Measurements from ENCODE around the gene TMEM175.

The TMEM175 gene

GRCh38 chr4:960636-961350 is 28.5 kb downstream of the TMEM175 start:
- Histone ChIP-seq H3K79me2 (ENCODE audit: control insufficient read depth, insufficient read depth, low read length, unreplicated experiment) (no peaks in the 10 kb centered on the region), H2AFZ (ENCODE audit: low read length, unreplicated experiment) (no peak overlapping the region), H3K36me3 (ENCODE audit: insufficient read depth, low read length) (peaks cover 2% of the 10 kb centered on the region; the same call in 1 of the 2 replicates)

GRCh38 chr4:961351-962230 is 29.3 kb downstream of the TMEM175 start:
- Histone ChIP-seq H3K27ac (ENCODE audit: low read depth, low read length) (no peak overlapping the region), H3K79me2 (ENCODE audit: control insufficient read depth, insufficient read depth, low read length, unreplicated experiment) (no peaks in the 10 kb centered on the region), H3K27me3 (ENCODE audit: insufficient read depth, low read length) (no peaks in the 10 kb centered on the region), H2AFZ (ENCODE audit: low read length, unreplicated experiment) (no peak overlapping the region), H3K4me3 (ENCODE audit: low read depth, low read length) (no peak overlapping the region), H3K4me1 (ENCODE audit: control insufficient read depth, insufficient read depth, low read length, unreplicated experiment) (no peaks in the 10 kb centered on the region), H3K36me3 (ENCODE audit: insufficient read depth, low read length) (peaks cover 2% of the 10 kb centered on the region; the same call in 1 of the 2 replicates)

More at GRCh38 chr4:960636-961350, 28.5 kb downstream of the TMEM175 start:
- H3K27ac ChIP-seq (ENCODE audit: low read depth, low read length), result no peak overlapping the region
- no peaks in the 10 kb centered on the region for H3K27me3 ChIP-seq (ENCODE audit: insufficient read depth, low read length)
- H3K4me3 ChIP-seq (ENCODE audit: low read depth, low read length), result no peak overlapping the region
- no peaks in the 10 kb centered on the region for H3K4me1 ChIP-seq (ENCODE audit: control insufficient read depth, insufficient read depth, low read length, unreplicated experiment)

- Histone ChIP-seq H3K79me2 (ENCODE audit: control insufficient read depth, insufficient read depth, low read length, unreplicated experiment) (no peaks in the 10 kb centered on the region), H3K4me1 (ENCODE audit: control insufficient read depth, insufficient read depth, low read length, unreplicated experiment) (no peaks in the 10 kb centered on the region), H3K27ac (ENCODE audit: low read depth, low read length) (no peak overlapping the region), H3K36me3 (ENCODE audit: insufficient read depth, low read length) (peaks cover 2% of the 10 kb centered on the region; the same call in 1 of the 2 replicates), H3K4me3 (ENCODE audit: low read depth, low read length) (no peak overlapping the region), H2AFZ (ENCODE audit: low read length, unreplicated experiment) (no peak overlapping the region), H3K27me3 (ENCODE audit: insufficient read depth, low read length) (no peaks in the 10 kb centered on the region)
Observed at GRCh38 chr4:962231-963208, 30.3 kb downstream of the TMEM175 start.

GRCh38 chr4:963276-964225 is 31.3 kb downstream of the TMEM175 start:
- Histone ChIP-seq H3K4me3 (ENCODE audit: low read depth, low read length) (no peak overlapping the region), H3K36me3 (ENCODE audit: insufficient read depth, low read length) (peaks cover 2% of the 10 kb centered on the region; the same call in 1 of the 2 replicates), H2AFZ (ENCODE audit: low read length, unreplicated experiment) (no peak overlapping the region), H3K27ac (ENCODE audit: low read depth, low read length) (no peak overlapping the region), H3K4me1 (ENCODE audit: control insufficient read depth, insufficient read depth, low read length, unreplicated experiment) (no peaks in the 10 kb centered on the region), H3K79me2 (ENCODE audit: control insufficient read depth, insufficient read depth, low read length, unreplicated experiment) (no peaks in the 10 kb centered on the region), H3K27me3 (ENCODE audit: insufficient read depth, low read length) (no peaks in the 10 kb centered on the region)

GRCh38 chr4:964346-965025 is 32.2 kb downstream of the TMEM175 start:
- Histone ChIP-seq H3K27ac (ENCODE audit: low read depth, low read length) (no peak overlapping the region), H2AFZ (ENCODE audit: low read length, unreplicated experiment) (no peak overlapping the region), H3K79me2 (ENCODE audit: control insufficient read depth, insufficient read depth, low read length, unreplicated experiment) (no peaks in the 10 kb centered on the region), H3K4me1 (ENCODE audit: control insufficient read depth, insufficient read depth, low read length, unreplicated experiment) (no peaks in the 10 kb centered on the region), H3K36me3 (ENCODE audit: insufficient read depth, low read length) (peaks cover 2% of the 10 kb centered on the region; the same call in 1 of the 2 replicates), H3K27me3 (ENCODE audit: insufficient read depth, low read length) (no peaks in the 10 kb centered on the region), H3K4me3 (ENCODE audit: low read depth, low read length) (no peak overlapping the region)

GRCh38 chr4:965048-965765 is 32.9 kb downstream of the TMEM175 start:
- Histone ChIP-seq H3K36me3 (ENCODE audit: insufficient read depth, low read length) (peaks cover 2% of the 10 kb centered on the region; the same call in 1 of the 2 replicates), H3K27me3 (ENCODE audit: insufficient read depth, low read length) (no peaks in the 10 kb centered on the region), H3K4me3 (ENCODE audit: low read depth, low read length) (no peak overlapping the region), H3K79me2 (ENCODE audit: control insufficient read depth, insufficient read depth, low read length, unreplicated experiment) (no peaks in the 10 kb centered on the region), H3K4me1 (ENCODE audit: control insufficient read depth, insufficient read depth, low read length, unreplicated experiment) (no peaks in the 10 kb centered on the region), H2AFZ (ENCODE audit: low read length, unreplicated experiment) (no peak overlapping the region), H3K27ac (ENCODE audit: low read depth, low read length) (no peak overlapping the region)

- Histone ChIP-seq H3K4me3 (ENCODE audit: low read depth, low read length) (no peak overlapping the region), H3K27ac (ENCODE audit: low read depth, low read length) (no peak overlapping the region), H3K36me3 (ENCODE audit: insufficient read depth, low read length) (no peaks in the 10 kb centered on the region), H3K27me3 (ENCODE audit: insufficient read depth, low read length) (no peaks in the 10 kb centered on the region), H2AFZ (ENCODE audit: low read length, unreplicated experiment) (no peak overlapping the region), H3K79me2 (ENCODE audit: control insufficient read depth, insufficient read depth, low read length, unreplicated experiment) (no peaks in the 10 kb centered on the region), H3K4me1 (ENCODE audit: control insufficient read depth, insufficient read depth, low read length, unreplicated experiment) (no peaks in the 10 kb centered on the region)
Observed at GRCh38 chr4:965766-966134, 33.5 kb downstream of the TMEM175 start.

- no peak overlapping the region for H3K27ac ChIP-seq (ENCODE audit: low read depth, low read length)
- H3K4me3 ChIP-seq (ENCODE audit: low read depth, low read length), result no peak overlapping the region
- no peaks in the 10 kb centered on the region for H3K36me3 ChIP-seq (ENCODE audit: insufficient read depth, low read length)
- no peaks in the 10 kb centered on the region for H3K4me1 ChIP-seq (ENCODE audit: control insufficient read depth, insufficient read depth, low read length, unreplicated experiment)
- H2AFZ ChIP-seq (ENCODE audit: low read length, unreplicated experiment), result no peak overlapping the region
- no peaks in the 10 kb centered on the region for H3K27me3 ChIP-seq (ENCODE audit: insufficient read depth, low read length)
- no peaks in the 10 kb centered on the region for H3K79me2 ChIP-seq (ENCODE audit: control insufficient read depth, insufficient read depth, low read length, unreplicated experiment)
Observed at GRCh38 chr4:966266-967112, 34.2 kb downstream of the TMEM175 start.
